ENCODE data around the gene SLC9A1.

The SLC9A1 gene

GRCh38 chr1:27086628-27087027, 68.3 kb downstream of the SLC9A1 start:
- in situ Hi-C loops (cut with HindIII; ENCODE audit: low sequenced_read_pairs): no loop called here

GRCh38 chr1:27086026-27086425, 68.9 kb downstream of the SLC9A1 start:
- in situ Hi-C loops (cut with HindIII; ENCODE audit: low sequenced_read_pairs): no loop called here

GRCh38 chr1:27084107-27084506, 70.8 kb downstream of the SLC9A1 start:
- in situ Hi-C loops (cut with HindIII; ENCODE audit: low sequenced_read_pairs): no loop called here

- in situ Hi-C loops (cut with HindIII; ENCODE audit: low sequenced_read_pairs): no loop called here
Measured at GRCh38 chr1:27077968-27078367, 77.0 kb downstream of the SLC9A1 start.

- in situ Hi-C loops (cut with HindIII; ENCODE audit: low sequenced_read_pairs): no loop called here
Measured at GRCh38 chr1:27076803-27077202, 78.1 kb downstream of the SLC9A1 start.

GRCh38 chr1:27074175-27074780, 80.6 kb downstream of the SLC9A1 start:
- in situ Hi-C loops (cut with HindIII; ENCODE audit: low sequenced_read_pairs): loop anchor here (25.0 kb wide), 1 partner anchor 112 kb away; the partner anchor contains the start of gene KDF1

GRCh38 chr1:27071049-27071416, 83.9 kb downstream of the SLC9A1 start:
- in situ Hi-C loops (cut with HindIII; ENCODE audit: low sequenced_read_pairs): loop anchor here (25.0 kb wide), 1 partner anchor 109 kb away; the partner anchor contains the start of gene KDF1

GRCh38 chr1:27070390-27071048, 84.4 kb downstream of the SLC9A1 start:
- in situ Hi-C loops (cut with HindIII; ENCODE audit: low sequenced_read_pairs): loop anchor here (25.0 kb wide), 1 partner anchor 108 kb away; the partner anchor contains the start of gene KDF1

- in situ Hi-C loops (cut with HindIII; ENCODE audit: low sequenced_read_pairs): loop anchor here (25.0 kb wide), 1 partner anchor 107 kb away; the partner anchor contains the start of gene KDF1
Measured at GRCh38 chr1:27068922-27069321, 86.0 kb downstream of the SLC9A1 start.

- in situ Hi-C loops (cut with HindIII; ENCODE audit: low sequenced_read_pairs): loop anchor here (25.0 kb wide), 1 partner anchor 104 kb away; the partner anchor contains the start of gene KDF1
Measured at GRCh38 chr1:27065999-27066630, 88.8 kb downstream of the SLC9A1 start.

GRCh38 chr1:27060891-27061290, 94.0 kb downstream of the SLC9A1 start:
- in situ Hi-C loops (cut with HindIII; ENCODE audit: low sequenced_read_pairs): loop anchor here (25.0 kb wide), 1 partner anchor 99 kb away; the partner anchor contains the start of gene KDF1

- in situ Hi-C loops (cut with HindIII; ENCODE audit: low sequenced_read_pairs): loop anchor here (25.0 kb wide), 1 partner anchor 97 kb away; the partner anchor contains the start of gene KDF1
Measured at GRCh38 chr1:27058966-27059669, 95.8 kb downstream of the SLC9A1 start.

- in situ Hi-C loops (cut with HindIII; ENCODE audit: low sequenced_read_pairs): loop anchor here (25.0 kb wide), 1 partner anchor 96 kb away; the partner anchor contains the start of gene KDF1
Measured at GRCh38 chr1:27057801-27058625, 96.9 kb downstream of the SLC9A1 start.

- in situ Hi-C loops (cut with HindIII; ENCODE audit: low sequenced_read_pairs): loop anchor here (25.0 kb wide), 1 partner anchor 95 kb away; the partner anchor contains the start of gene KDF1
Measured at GRCh38 chr1:27057389-27057788, 97.5 kb downstream of the SLC9A1 start.

- in situ Hi-C loops (cut with HindIII; ENCODE audit: low sequenced_read_pairs): loop anchor here (25.0 kb wide), 1 partner anchor 92 kb away; the partner anchor contains the start of gene KDF1
Measured at GRCh38 chr1:27053977-27054753, 100.8 kb downstream of the SLC9A1 start.

- in situ Hi-C loops (cut with HindIII; ENCODE audit: low sequenced_read_pairs): loop anchor here (25.0 kb wide), 1 partner anchor 90 kb away; the partner anchor contains the start of gene KDF1
Measured at GRCh38 chr1:27052527-27052926, 102.4 kb downstream of the SLC9A1 start.

- in situ Hi-C loops (cut with HindIII; ENCODE audit: low sequenced_read_pairs): loop anchor here (25.0 kb wide), 3 partner anchors 87 to 238 kb away; partner anchors contain the start of gene KDF1
Measured at GRCh38 chr1:27049607-27050006, 105.3 kb downstream of the SLC9A1 start.

- in situ Hi-C loops (cut with HindIII; ENCODE audit: low sequenced_read_pairs): loop anchor here (25.0 kb wide), 2 partner anchors 88 to 238 kb away; no protein-coding TSS in a partner anchor
Measured at GRCh38 chr1:27049100-27049499, 105.8 kb downstream of the SLC9A1 start.

Measured in DLD1 (cell line).